WTC11 (cell line): ENCODE measurements around the gene CDC25B. TPM values are rescaled to one million over a fixed set of nuclear protein-coding genes. Genes with fewer than 3 reads are reported as not detected.
A peak's percentile ranks its signal among the peaks of the same experiment; 100 is the strongest.

ENCODE experiments used
- ATAC-seq: fragments of 200-7000 bp; cut with Tn5 transposase; 2 replicates; pipeline ENCODE4 v1.10.0; 2021; ENCODE audit warnings: mild to moderate bottlenecking, moderate library complexity
- CTCF ChIA-PET: fragments of 300-600 bp; sonication (Branson Sonifier 250); formaldehyde crosslinking; loops from one replicate; lab custom pipeline; 2021; ENCODE audit warnings: antibody characterized with exemption; lab: Charles Lee
- POLR2A ChIA-PET: fragments of 350-600 bp; sonication (Branson Sonifier 250); formaldehyde crosslinking; loops from one replicate; lab custom pipeline; 2021; ENCODE audit warnings: antibody characterized with exemption; lab: Charles Lee
- DNase-seq: peaks from one replicate; pipeline ENCODE4 v3.0.0; 2021; ENCODE audit warnings: low spot score
- H3K27ac Mint-ChIP-seq: 2 replicates; pipeline ENCODE4 v1.8.0; 2021; ENCODE audit warnings: mixed read lengths
- H3K27me3 Mint-ChIP-seq: 2 replicates; pipeline ENCODE4 v1.8.0; 2021; ENCODE audit warnings: low read depth, mild to moderate bottlenecking, moderate library complexity, mixed read lengths
- H3K36me3 Mint-ChIP-seq: 2 replicates; pipeline ENCODE4 v1.8.0; 2021; ENCODE audit warnings: mixed read lengths
- H3K4me1 Mint-ChIP-seq: 2 replicates; pipeline ENCODE4 v1.8.0; 2022; ENCODE audit warnings: mixed read lengths
- H3K4me3 Mint-ChIP-seq: 2 replicates; pipeline ENCODE4 v1.8.0; 2021; ENCODE audit warnings: mild to moderate bottlenecking, moderate library complexity, mixed read lengths
- H3K9me3 Mint-ChIP-seq: 2 replicates; pipeline ENCODE4 v1.8.0; 2021; ENCODE audit warnings: mixed read lengths
- ARID4B ChIP-seq: sonication (generic); formaldehyde crosslinking; IDR thresholded peaks from 2 replicates; pipeline ENCODE4 v1.8.0; 2023; ENCODE audit warnings: missing genetic modification reagents, mild to moderate bottlenecking, borderline replicate concordance
- ATF2 ChIP-seq: sonication (generic); formaldehyde crosslinking; IDR thresholded peaks from 2 replicates; pipeline ENCODE4 v1.8.1; 2022; ENCODE audit warnings: low read depth, missing genetic modification reagents, borderline replicate concordance
- CBFB ChIP-seq: sonication (generic); formaldehyde crosslinking; IDR thresholded peaks from 2 replicates; pipeline ENCODE4 v1.8.1; 2022; ENCODE audit warnings: mild to moderate bottlenecking, low read depth, missing genetic modification reagents
- CTCF ChIP-seq: fragments of 200-600 bp; IDR thresholded peaks from 2 replicates; pipeline ENCODE4 v1.8.0; 2022; ENCODE audit warnings: antibody characterized with exemption
- MXD4 ChIP-seq: fragments of 250-450 bp; sonication (Bioruptor Pico); IDR thresholded peaks from 2 replicates; pipeline ENCODE4 v1.8.0; 2021; ENCODE audit warnings: mild to moderate bottlenecking, moderate library complexity, borderline replicate concordance
- NFYB ChIP-seq: sonication (generic); formaldehyde crosslinking; conservative IDR thresholded peaks from 2 replicates; pipeline ENCODE4 v1.8.0; 2022; ENCODE audit warnings: low read depth, missing genetic modification reagents
- NR1H2 ChIP-seq: sonication (generic); formaldehyde crosslinking; IDR thresholded peaks from 2 replicates; pipeline ENCODE4 v1.9.0; 2021; ENCODE audit warnings: mild to moderate bottlenecking, moderate library complexity, missing genetic modification reagents
- NR2C2 ChIP-seq: sonication (generic); formaldehyde crosslinking; IDR thresholded peaks from 2 replicates; pipeline ENCODE4 v1.8.0; 2022; ENCODE audit warnings: mild to moderate bottlenecking, missing genetic modification reagents
- PRRX2 ChIP-seq: fragments of 250-450 bp; sonication (Bioruptor Pico); IDR thresholded peaks from 2 replicates; pipeline ENCODE4 v1.8.0; 2021; ENCODE audit warnings: mild to moderate bottlenecking
- RORB ChIP-seq: fragments of 250-450 bp; sonication (Bioruptor Pico); IDR thresholded peaks from 2 replicates; pipeline ENCODE4 v1.9.0; 2021; ENCODE audit warnings: mild to moderate bottlenecking
- USF1 ChIP-seq: sonication (generic); formaldehyde crosslinking; IDR thresholded peaks from 2 replicates; pipeline ENCODE4 v1.8.0; 2022; ENCODE audit warnings: mild to moderate bottlenecking, missing genetic modification reagents
- ZNF281 ChIP-seq: sonication (generic); formaldehyde crosslinking; IDR thresholded peaks from 2 replicates; pipeline ENCODE4 v1.8.0; 2023; ENCODE audit warnings: mild to moderate bottlenecking, missing genetic modification reagents
- ZNF317 ChIP-seq: sonication (generic); formaldehyde crosslinking; IDR thresholded peaks from 2 replicates; pipeline ENCODE4 v1.8.1; 2023; ENCODE audit warnings: low read depth, mild to moderate bottlenecking, moderate library complexity, missing genetic modification reagents, borderline replicate concordance
- ZNF396 ChIP-seq: fragments of 250-450 bp; sonication (Bioruptor Pico); IDR thresholded peaks from 2 replicates; pipeline ENCODE4 v1.8.0; 2021; ENCODE audit warnings: mild to moderate bottlenecking, moderate library complexity, borderline replicate concordance
- ZNF423 ChIP-seq: fragments of 250-450 bp; sonication (Bioruptor Pico); IDR thresholded peaks from 2 replicates; pipeline ENCODE4 v2.1.2; 2022; ENCODE audit warnings: mild to moderate bottlenecking, moderate library complexity
- ZNF512 ChIP-seq: sonication (generic); formaldehyde crosslinking; IDR thresholded peaks from 2 replicates; pipeline ENCODE4 v1.8.1; 2022; ENCODE audit warnings: missing genetic modification reagents, borderline replicate concordance
- total RNA-seq: library from RNA; stranded (reverse); gene quantifications from 3 replicates; pipeline ENCODE4 v1.2.3, GENCODE V29; 2021

Gene CDC25B
- total RNA-seq, 1 experiment from 2014 or later: 37.4 TPM

GRCh38 chr20:3783511-3784195 is 12.5 kb upstream of the CDC25B start (continued):
- TF ChIP-seq ARID4B: no peak
- TF ChIP-seq, all 79 proteins: peak for 0

- Mint-ChIP-seq H3K9me3 (no peaks in the 10 kb centered on the region), H3K27ac (no peak overlapping the region), H3K36me3 (peaks cover 4% of the 10 kb centered on the region; the same call in 1 of the 2 replicates), H3K4me3 (peak overlapping the region; percentile 52), H3K4me1 (peaks cover 32% of the 10 kb centered on the region), H3K27me3 (peaks cover 37% of the 10 kb centered on the region)
- POLR2A ChIA-PET: no interaction called here
- no peak for ATAC-seq
- DNase-seq: no peak
- CTCF ChIA-PET: interaction anchor here (1.7 to 7.0 kb wide), 3 partner anchors 16 to 35 kb away, joined by 5 to 92 read pairs (median 36); partner anchors contain the start of genes ADISSP and AP5S1
- TF ChIP-seq ATF2 (CRISPR knock-in tag) (no peak), ZNF512 (CRISPR knock-in tag) (no peak), RORB (CRISPR knock-in tag) (no peak), ZNF317 (CRISPR knock-in tag) (no peak), CTCF (no peak), CBFB (CRISPR knock-in tag) (no peak), ZNF396 (no peak), NFYB (CRISPR knock-in tag) (no peak), MXD4 (CRISPR knock-in tag) (no peak), NR1H2 (CRISPR knock-in tag) (no peak), ZNF281 (CRISPR knock-in tag) (no peak), NR2C2 (CRISPR knock-in tag) (no peak), PRRX2 (CRISPR knock-in tag) (no peak), USF1 (CRISPR knock-in tag) (no peak), ZNF423 (CRISPR knock-in tag) (no peak)
These were observed 11.8 kb upstream of the CDC25B start for GRCh38 chr20:3784216-3784853.
